Adrenal gland (tissue), 12 donors: ENCODE measurements around the gene CFAP69. TPM values are rescaled to one million over a fixed set of nuclear protein-coding genes. Genes with fewer than 3 reads are reported as not detected.

Source experiments
- DNase-seq, 7 donors: peaks; one replicate each; pipeline ENCODE4 v3.0.0-alpha.2; 2019 to 2020
- H3K27ac ChIP-seq, 5 donors: fragments of 200-600 bp; sonication (generic) in 4 of 5; 1 replicate in 3 of 5; 2 replicates in 2 of 5; pipeline versions ENCODE4 v1.5.1 to v1.8.0; 2016 to 2020; ENCODE audit warnings: mild to moderate bottlenecking in 1 of 5
- H3K27me3 ChIP-seq: fragments of 200-600 bp; 2 replicates; pipeline ENCODE4 v1.8.0; 2021
- H3K36me3 ChIP-seq, 2 donors: fragments of 200-600 bp; replicated peaks in 1 of 2; 1 replicate in 1 of 2; 2 replicates in 1 of 2; pipeline versions ENCODE4 v1.5.1 to v1.8.0; 2018 to 2022
- H3K4me1 ChIP-seq, 2 donors: fragments of 200-600 bp; replicated peaks in 1 of 2; 1 replicate in 1 of 2; 2 replicates in 1 of 2; pipeline versions ENCODE4 v1.5.1 to v1.8.0; 2018 to 2021
- H3K4me3 ChIP-seq, 4 donors: fragments of 200-600 bp; sonication (generic) in 3 of 4; one replicate each; pipeline ENCODE4 v1.5.1; 2016 to 2018
- H3K9me3 ChIP-seq, 3 donors: fragments of 200-600 bp; sonication (generic) in 1 of 3; replicated peaks in 1 of 3; 1 replicate in 2 of 3; 2 replicates in 1 of 3; pipeline versions ENCODE4 v1.5.1 to v1.8.0; 2016 to 2021
- POLR2A ChIP-seq, 2 donors: fragments of 450-650 bp; IDR thresholded peaks; one replicate each; pipeline ENCODE4 v1.6.1; 2017; ENCODE audit warnings: antibody characterized with exemption in 2 of 2, mild to moderate bottlenecking in 2 of 2, moderate library complexity in 1 of 2
- WGBS, 4 donors: extraction: QIAGEN DNeasy Blood & Tissue Kit in 2 of 4; methylation state at CpG; one replicate each; pipeline versions ENCODE4 v1.1.5 to v1.1.7; 2013 to 2017; 5-methylcytosine and 5-hydroxymethylcytosine counted together
- intact Hi-C, 2 donors: fragments of 100-400 bp; cut with DNase I; formaldehyde crosslinking; loops; one replicate each; pipeline versions ENCODE4 v1.14.1 to v1.15.0; 2022 to 2023
- polyA plus RNA-seq, 3 donors: library from polyadenylated mRNA; stranded (reverse); fragments of 200-250 nt in 2 of 3; fragments of 350-450 nt in 1 of 3; fragmentation: Illumina TruSeq in 1 of 3; extraction: RNeasy Lipid Tissue Mini Kit (QIAGEN cat#74804) in 1 of 3; gene quantifications; one replicate each; pipeline ENCODE4 v1.2.3, GENCODE V29; 2013 to 2014
- total RNA-seq, 9 donors: library from RNA; depleted of rRNA in 4 of 9; stranded (reverse); fragments of >200 nt in 4 of 9; fragments of 120-200 nt in 1 of 9; fragmentation: NEBNext Ultra II Directional in 1 of 9; extraction: Animal tissue kit (Norgen Biotek cat#: 25700) in 1 of 9; gene quantifications; one replicate each; pipeline versions ENCODE4 v1.1.0 to v1.2.4, GENCODE V29; 2013 to 2023
- TF ChIP-seq, protein P1 (sequence below), 6 experiments: fragments of 450-650 bp in 4 of 6; fragments of 200-600 bp in 2 of 6; sonication (generic) in 1 of 6; IDR thresholded peaks; 1 replicate in 5 of 6; 2 replicates in 1 of 6; pipeline versions ENCODE4 v1.5.1 to v1.8.0; 2016 to 2021; ENCODE audit warnings: antibody characterized with exemption in 6 of 6, mild to moderate bottlenecking in 2 of 6, moderate library complexity in 1 of 6
- donor health status: healthy with polysubstance abuse.
- donor health status: Bipolar disorder and iron deficiency.
- donor health status: DM: yes; HTN: yes; CAD: no.
- donor health status: DM: no; HTN: no; CAD: no.
- donor health status: DM: no; HTN: no; CAD: no.
- donor health status: DM: yes; HTN: yes; CAD: no.

Gene CFAP69
- total and polyA plus RNA-seq, 12 donors: 0.42 to 10.2 (median 4.4) TPM

DNA sequence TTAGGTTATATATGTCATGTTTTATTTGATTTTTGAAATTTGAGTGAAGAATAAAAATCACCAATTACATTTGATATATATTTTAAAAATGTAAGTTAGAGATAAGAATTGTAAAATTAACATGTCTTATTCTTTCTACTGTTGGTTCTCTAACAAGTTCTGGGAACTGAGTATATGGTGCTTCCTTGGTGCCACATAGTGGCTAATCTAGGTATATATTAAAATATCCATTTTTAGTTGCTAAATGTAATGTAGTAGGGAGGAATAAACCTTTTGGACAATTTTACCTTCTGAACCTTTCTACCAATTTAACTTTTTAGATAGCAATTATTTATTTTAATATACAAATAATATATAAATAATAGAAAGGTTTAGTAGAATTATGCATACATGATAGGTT, 17.5 kb downstream of the CFAP69 start:
- H3K27ac ChIP-seq: no peak overlapping the region
- intact Hi-C loops: loop anchor here in 1 of 2 donors (5.0 kb wide), 1 partner anchor 110 kb away; the partner anchor contains the start of gene STEAP1
- no peaks in the 10 kb centered on the region for H3K27me3 ChIP-seq
- no peaks in the 10 kb centered on the region for H3K36me3 ChIP-seq
- H3K4me3 ChIP-seq: no peak overlapping the region
- TF ChIP-seq, protein P1, sequence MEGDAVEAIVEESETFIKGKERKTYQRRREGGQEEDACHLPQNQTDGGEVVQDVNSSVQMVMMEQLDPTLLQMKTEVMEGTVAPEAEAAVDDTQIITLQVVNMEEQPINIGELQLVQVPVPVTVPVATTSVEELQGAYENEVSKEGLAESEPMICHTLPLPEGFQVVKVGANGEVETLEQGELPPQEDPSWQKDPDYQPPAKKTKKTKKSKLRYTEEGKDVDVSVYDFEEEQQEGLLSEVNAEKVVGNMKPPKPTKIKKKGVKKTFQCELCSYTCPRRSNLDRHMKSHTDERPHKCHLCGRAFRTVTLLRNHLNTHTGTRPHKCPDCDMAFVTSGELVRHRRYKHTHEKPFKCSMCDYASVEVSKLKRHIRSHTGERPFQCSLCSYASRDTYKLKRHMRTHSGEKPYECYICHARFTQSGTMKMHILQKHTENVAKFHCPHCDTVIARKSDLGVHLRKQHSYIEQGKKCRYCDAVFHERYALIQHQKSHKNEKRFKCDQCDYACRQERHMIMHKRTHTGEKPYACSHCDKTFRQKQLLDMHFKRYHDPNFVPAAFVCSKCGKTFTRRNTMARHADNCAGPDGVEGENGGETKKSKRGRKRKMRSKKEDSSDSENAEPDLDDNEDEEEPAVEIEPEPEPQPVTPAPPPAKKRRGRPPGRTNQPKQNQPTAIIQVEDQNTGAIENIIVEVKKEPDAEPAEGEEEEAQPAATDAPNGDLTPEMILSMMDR (IDR thresholded peaks at IDR 0.05): peak; percentile 38 to 64 (median 42)
- TF ChIP-seq POLR2A (IDR thresholded peaks at IDR 0.05): no peak
- H3K9me3 ChIP-seq: no peaks in the 10 kb centered on the region
- H3K4me1 ChIP-seq: peaks cover 0 to 13% of the 10 kb centered on the region in 2 donors
- no peak for DNase-seq

DNA sequence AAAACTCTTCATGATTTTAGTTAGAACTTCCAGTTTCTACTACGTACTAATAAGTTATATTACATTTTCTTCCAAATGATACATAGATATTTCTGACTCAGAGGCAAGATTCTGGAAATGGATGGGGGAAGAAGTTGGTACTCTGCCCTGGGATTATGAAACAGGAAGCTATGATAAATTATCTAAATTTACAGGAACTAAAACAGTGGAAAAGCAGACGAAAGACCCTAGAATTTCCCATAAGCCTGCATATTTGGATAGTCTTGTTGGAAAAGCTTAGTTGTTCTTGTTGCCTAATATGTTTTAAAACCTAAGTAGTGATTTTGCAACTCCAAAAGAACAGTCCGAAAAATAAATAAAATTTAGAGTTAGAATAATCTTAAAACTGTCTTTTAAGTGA, 21.8 kb downstream of the CFAP69 start:
- H3K27ac ChIP-seq: peak overlapping the region in 2 of 5 donors; percentile 44 to 66
- peak in 1 of 7 donors; percentile 6 for DNase-seq
- intact Hi-C loops: no loop called here
- peaks cover 0 to 19% of the 10 kb centered on the region in 2 donors for H3K4me1 ChIP-seq
- no peaks in the 10 kb centered on the region for H3K9me3 ChIP-seq
- TF ChIP-seq, protein P1 (IDR thresholded peaks at IDR 0.05): no peak
- TF ChIP-seq POLR2A (IDR thresholded peaks at IDR 0.05): no peak
- no peaks in the 10 kb centered on the region for H3K27me3 ChIP-seq
- 42 to 43% (median 42%) methylated on average over 3 of the region's 3 CpGs for WGBS, 4 donors
- H3K36me3 ChIP-seq: no peaks in the 10 kb centered on the region
- H3K4me3 ChIP-seq: peak overlapping the region in 1 of 4 donors; percentile 7

DNA sequence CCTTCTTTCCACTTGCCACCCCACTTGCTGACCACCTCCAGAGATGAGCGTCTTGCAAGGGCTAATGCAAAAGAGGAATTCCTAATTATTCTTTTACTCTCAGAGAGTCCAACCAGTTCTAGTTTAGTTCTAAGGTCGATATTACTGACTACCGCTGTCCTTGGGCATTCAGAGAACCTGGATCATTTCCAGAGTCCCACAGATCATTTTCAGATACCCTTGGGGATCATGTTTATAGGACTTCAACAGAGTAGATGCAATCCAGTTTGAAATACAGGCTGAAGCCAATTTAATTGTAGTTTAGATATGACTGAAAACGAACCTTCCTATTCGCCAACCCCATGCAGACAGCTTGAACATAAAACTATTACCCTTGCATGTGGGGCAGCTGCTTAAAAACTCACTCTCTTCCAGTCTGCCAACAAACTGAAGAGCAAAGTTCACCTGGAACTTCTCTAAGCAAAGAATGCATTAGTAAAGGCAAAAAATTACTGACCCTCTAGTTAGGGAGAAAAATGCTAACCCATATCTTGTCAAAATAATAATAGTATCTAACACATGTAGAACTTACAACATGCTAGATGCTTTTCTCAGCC, 22.4 kb downstream of the CFAP69 start:
- intact Hi-C loops: no loop called here
- WGBS, 4 donors: 54 to 63% (median 58%) methylated on average over 5 of the region's 5 CpGs
- Histone ChIP-seq H3K9me3 (no peaks in the 10 kb centered on the region), H3K4me1 (peaks cover 0 to 19% of the 10 kb centered on the region in 2 donors), H3K27me3 (no peaks in the 10 kb centered on the region), H3K27ac (peak overlapping the region in 2 of 5 donors; percentile 44 to 66), H3K4me3 (peak overlapping the region in 1 of 4 donors; percentile 7), H3K36me3 (no peaks in the 10 kb centered on the region)
- DNase-seq: no peak
- TF ChIP-seq, protein P1 (IDR thresholded peaks at IDR 0.05): no peak

DNA sequence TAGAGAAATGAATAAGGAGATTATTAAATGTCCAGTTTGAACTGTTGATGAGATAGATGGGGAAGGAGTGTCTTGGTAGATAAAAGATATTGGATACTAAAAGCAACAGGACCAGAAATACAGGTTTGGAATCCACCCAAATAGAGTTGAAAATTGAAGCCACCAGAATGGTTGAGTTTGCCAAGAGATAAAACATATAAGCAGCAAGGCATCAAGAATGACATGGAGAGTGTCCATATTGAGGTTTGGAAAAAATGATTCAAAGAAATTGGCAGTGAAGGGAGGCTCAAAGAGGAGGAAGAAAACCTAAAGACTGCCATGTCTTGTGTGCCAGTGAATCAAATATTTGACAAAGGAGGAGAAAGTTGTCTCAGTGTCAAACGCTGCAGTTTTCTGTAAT, 24.2 kb downstream of the CFAP69 start:
- Histone ChIP-seq H3K9me3 (no peaks in the 10 kb centered on the region), H3K27me3 (no peaks in the 10 kb centered on the region), H3K36me3 (no peaks in the 10 kb centered on the region), H3K4me1 (peaks cover 0 to 19% of the 10 kb centered on the region in 2 donors), H3K27ac (no peak overlapping the region), H3K4me3 (no peak overlapping the region)
- 85 to 91% (median 87%) methylated on average over 1 of the region's 1 CpG for WGBS, 4 donors
- TF ChIP-seq POLR2A (IDR thresholded peaks at IDR 0.05): no peak
- TF ChIP-seq, protein P1 (IDR thresholded peaks at IDR 0.05): no peak
- no peak for DNase-seq
- intact Hi-C loops: no loop called here
